ENCODE measurements around the gene SCYGR2. TPM values are rescaled to one million over a fixed set of nuclear protein-coding genes. Genes with fewer than 3 reads are reported as not detected.

Gene SCYGR2
- total RNA-seq, 1 donor from 2014 or later, result not detected

- Mint-ChIP-seq H3K4me1 (peaks cover 15% of the 10 kb centered on the region), H3K4me3 (no peak overlapping the region), H3K27me3 (peaks cover 4% of the 10 kb centered on the region), H3K9me3 (no peaks in the 10 kb centered on the region), H3K36me3 (ENCODE audit: low read depth) (no peaks in the 10 kb centered on the region), H3K27ac (no peak overlapping the region)
- ATAC-seq (ENCODE audit: low read depth) (no peak), DNase-seq (no peak)
- ChIA-PET POLR2A (no interaction called here), CTCF (no interaction called here)
- no peak for TF ChIP-seq CTCF (IDR thresholded peaks at IDR 0.05)
- intact Hi-C loops (cut with micrococcal nuclease), result no loop called here
Measured at GRCh38 chr2:227610123-227610522, 11.4 kb downstream of the SCYGR2 start.

GRCh38 chr2:227612546-227613271, 14.0 kb downstream of the SCYGR2 start:
- Mint-ChIP-seq H3K27me3 (no peaks in the 10 kb centered on the region), H3K36me3 (ENCODE audit: low read depth) (no peaks in the 10 kb centered on the region), H3K27ac (no peak overlapping the region), H3K9me3 (no peaks in the 10 kb centered on the region), H3K4me1 (peaks cover 15% of the 10 kb centered on the region), H3K4me3 (no peak overlapping the region)
- CTCF ChIA-PET, result no interaction called here
- TF ChIP-seq CTCF (IDR thresholded peaks at IDR 0.05), result no peak
- POLR2A ChIA-PET, result no interaction called here
- DNase-seq, result no peak
- intact Hi-C loops (cut with micrococcal nuclease), result no loop called here
- no peak for ATAC-seq (ENCODE audit: low read depth)

- peaks cover 3% of the 10 kb centered on the region for H3K27me3 Mint-ChIP-seq
- peaks cover 11% of the 10 kb centered on the region for H3K4me1 Mint-ChIP-seq
- no peaks in the 10 kb centered on the region for H3K36me3 Mint-ChIP-seq (ENCODE audit: low read depth)
- DNase-seq (no peak), ATAC-seq (ENCODE audit: low read depth) (no peak)
- intact Hi-C loops (cut with micrococcal nuclease), result no loop called here
- H3K4me3 Mint-ChIP-seq, result no peak overlapping the region
- CTCF ChIA-PET, result no interaction called here
- TF ChIP-seq CTCF (IDR thresholded peaks at IDR 0.05), result no peak
- no peak overlapping the region for H3K27ac Mint-ChIP-seq
- no peaks in the 10 kb centered on the region for H3K9me3 Mint-ChIP-seq
- POLR2A ChIA-PET, result no interaction called here
Measured at GRCh38 chr2:227613272-227613660, 14.6 kb downstream of the SCYGR2 start.

GRCh38 chr2:227614246-227614645, 15.6 kb downstream of the SCYGR2 start:
- Mint-ChIP-seq H3K27me3 (peaks cover 3% of the 10 kb centered on the region), H3K9me3 (no peaks in the 10 kb centered on the region), H3K4me1 (peaks cover 2% of the 10 kb centered on the region), H3K36me3 (ENCODE audit: low read depth) (no peaks in the 10 kb centered on the region), H3K27ac (no peak overlapping the region), H3K4me3 (no peak overlapping the region)
- ChIA-PET POLR2A (no interaction called here), CTCF (no interaction called here)
- DNase-seq, result no peak
- TF ChIP-seq CTCF (IDR thresholded peaks at IDR 0.05), result no peak
- ATAC-seq (ENCODE audit: low read depth), result no peak
- intact Hi-C loops (cut with micrococcal nuclease), result no loop called here

GRCh38 chr2:227614740-227615139, 16.0 kb downstream of the SCYGR2 start, which contains the start of gene SCYGR3:
TSS of gene SCYGR3 (minus strand) at chr2:227614840. CDS start at chr2:227614840, 0 bp downstream.
- POLR2A ChIA-PET, result no interaction called here

More at GRCh38 chr2:227614740-227615139, 16.0 kb downstream of the SCYGR2 start, which contains the start of gene SCYGR3:
- Mint-ChIP-seq H3K4me3 (no peak within 1 kb of the TSS), H3K9me3 (no peaks in the 10 kb centered on the region), H3K4me1 (peaks cover 2% of the 10 kb centered on the region), H3K36me3 (ENCODE audit: low read depth) (no peaks in the 10 kb centered on the region), H3K27me3 (peaks cover 3% of the 10 kb centered on the region), H3K27ac (no peak within 1 kb of the TSS)
- no peak for DNase-seq
- ATAC-seq (ENCODE audit: low read depth), result no peak
- CTCF ChIA-PET, result no interaction called here
- TF ChIP-seq CTCF (IDR thresholded peaks at IDR 0.05), result no peak
- intact Hi-C loops (cut with micrococcal nuclease), result no loop called here

Measured in activated B cell treated with CpG ODN at 0.5 μM for 24 hours (primary cell).